Endothelial cell of umbilical vein (primary cell): ENCODE results near the gene SYDE1. TPM values are rescaled to one million over a fixed set of nuclear protein-coding genes. Genes with fewer than 3 reads are reported as not detected.

Experiments used
- BruUV-seq: library from RNA; stranded (reverse); fragments of 400-500 nt; replicated peaks from 2 replicates; lab custom pipeline; 2021; lab: Mats Ljungman, UMichigan
- CTCF ChIA-PET: fragments of 300-600, 350-600 bp; sonication (Branson Sonifier 250); formaldehyde crosslinking; loops from one replicate; lab custom pipeline; 2021; ENCODE audit warnings: antibody characterized with exemption, inconsistent platforms; lab: Charles Lee
- POLR2A ChIA-PET: fragments of 300-600, 350-600 bp; sonication (Branson Sonifier 250); formaldehyde crosslinking; loops from one replicate; lab custom pipeline; 2021; ENCODE audit warnings: antibody characterized with exemption, inconsistent platforms; lab: Charles Lee
- DNase-seq: peaks from one replicate; pipeline ENCODE4 v3.0.0-alpha.2; 2011; ENCODE audit warnings: low read depth, low spot score
- FAIRE-seq: peaks from 2 replicates; lab custom pipeline; 2011; peaks lifted over from hg19 to GRCh38; lab: Jason Lieb, UNC
- H2AFZ ChIP-seq: 2 replicates; pipeline ENCODE4 v1.6.0; 2012; ENCODE audit warnings: low read depth, low read length, control low read depth, inconsistent platforms
- H3K27ac ChIP-seq: 2 replicates; pipeline ENCODE4 v1.5.1; 2011; ENCODE audit warnings: low read depth, mild to moderate bottlenecking, control low read depth, low read length, moderate library complexity; ENCODE audit not compliant: insufficient read depth
- H3K27me3 ChIP-seq, 2 experiments: 2 replicates each; pipeline versions ENCODE4 v1.6.0 to v1.6.1; 2011; ENCODE audit warnings: low read length in 2 of 2, mixed read lengths in 1 of 2; ENCODE audit not compliant: control insufficient read depth in 2 of 2, insufficient read depth in 2 of 2
- H3K36me3 ChIP-seq, 2 experiments: 2 replicates in 1 of 2; 3 replicates in 1 of 2; pipeline ENCODE4 v1.5.1; 2011; ENCODE audit warnings: low read length in 2 of 2, mild to moderate bottlenecking in 1 of 2, moderate library complexity in 1 of 2; ENCODE audit not compliant: control insufficient read depth in 2 of 2, insufficient read depth in 2 of 2; ENCODE audit errors: extremely low read depth in 1 of 2
- H3K4me1 ChIP-seq: 3 replicates; pipeline ENCODE4 v1.5.1; 2011; ENCODE audit warnings: mild to moderate bottlenecking, low read length; ENCODE audit not compliant: control insufficient read depth, insufficient read depth; ENCODE audit errors: extremely low read depth
- H3K4me2 ChIP-seq: 2 replicates; pipeline ENCODE4 v1.6.1; 2011; ENCODE audit warnings: low read length, control low read depth, mixed read lengths; ENCODE audit not compliant: insufficient read depth
- H3K4me3 ChIP-seq, 3 experiments: fragments of 200-600 bp in 1 of 3; sonication (generic), shearing (Covaris generic) in 1 of 3; replicated peaks in 1 of 3; 2 replicates each; pipeline ENCODE4 v1.5.1; 2011 to 2016; ENCODE audit warnings: control low read depth in 3 of 3, low read length in 3 of 3, mild to moderate bottlenecking in 2 of 3, inconsistent platforms in 1 of 3, low read depth in 1 of 3, moderate library complexity in 1 of 3; ENCODE audit not compliant: insufficient read depth in 1 of 3
- H3K79me2 ChIP-seq: 2 replicates; pipeline ENCODE4 v1.6.0; 2012; ENCODE audit warnings: low read length, inconsistent platforms; ENCODE audit not compliant: control insufficient read depth, insufficient read depth
- H3K9ac ChIP-seq: replicated peaks from 2 replicates; pipeline ENCODE3; 2011; ENCODE audit warnings: low read length, control low read depth; ENCODE audit not compliant: insufficient read depth; ENCODE audit errors: extremely low read depth
- H3K9me1 ChIP-seq: replicated peaks from 3 replicates; pipeline ENCODE4 v1.6.0; 2011; ENCODE audit warnings: mild to moderate bottlenecking, low read length; ENCODE audit not compliant: control insufficient read depth, insufficient read depth; ENCODE audit errors: extremely low read depth
- H3K9me3 ChIP-seq: replicated peaks from 2 replicates; pipeline ENCODE4 v1.5.1; 2012; ENCODE audit warnings: low read length, inconsistent platforms; ENCODE audit not compliant: control insufficient read depth, insufficient read depth
- H4K20me1 ChIP-seq: replicated peaks from 2 replicates; pipeline ENCODE3; 2011; ENCODE audit warnings: mild to moderate bottlenecking, low read length; ENCODE audit not compliant: control insufficient read depth, insufficient read depth; ENCODE audit errors: extremely low read depth
- CTCF ChIP-seq, 2 donors: IDR thresholded peaks; 1 replicate in 1 of 2; 2 replicates in 1 of 2; pipeline ENCODE4 v1.5.1; 2011; ENCODE audit warnings: low read length in 2 of 2, mild to moderate bottlenecking in 2 of 2, moderate library complexity in 2 of 2, control low read depth in 1 of 2, inconsistent platforms in 1 of 2, low read depth in 1 of 2; ENCODE audit not compliant: insufficient read depth in 1 of 2; ENCODE audit errors: extremely low read depth in 1 of 2
- EZH2 ChIP-seq: IDR thresholded peaks from 2 replicates; pipeline ENCODE4 v1.6.1; 2012; ENCODE audit warnings: borderline replicate concordance, low read depth, mild to moderate bottlenecking, moderate library complexity, low read length, inconsistent platforms; ENCODE audit not compliant: severe bottlenecking
- FOS ChIP-seq: IDR thresholded peaks from 2 replicates; pipeline ENCODE4 v1.6.1; 2011; ENCODE audit warnings: mild to moderate bottlenecking, low read length, moderate library complexity, borderline replicate concordance; ENCODE audit not compliant: insufficient read depth
- GATA2 ChIP-seq: IDR thresholded peaks from 2 replicates; pipeline ENCODE4 v1.7.0; 2011; ENCODE audit warnings: low read depth, mild to moderate bottlenecking, moderate library complexity, mixed read lengths, low read length; ENCODE audit not compliant: insufficient read length, insufficient read depth
- JUN ChIP-seq: IDR thresholded peaks from 2 replicates; pipeline ENCODE4 v1.6.1; 2011; ENCODE audit warnings: borderline replicate concordance, low read depth; ENCODE audit not compliant: insufficient read length, insufficient read depth
- MAX ChIP-seq: IDR thresholded peaks from 2 replicates; pipeline ENCODE4 v1.6.1; 2011; ENCODE audit not compliant: insufficient read depth, insufficient read length
- MYC ChIP-seq: IDR thresholded peaks from one replicate; pipeline ENCODE4 v1.6.1; 2011; ENCODE audit warnings: mild to moderate bottlenecking, low read depth, low read length
- POLR2A ChIP-seq: IDR thresholded peaks from 2 replicates; pipeline ENCODE4 v1.6.1; 2012; ENCODE audit warnings: low read depth, mild to moderate bottlenecking, control low read depth, low read length
- POLR2AphosphoS5 ChIP-seq: IDR thresholded peaks from 2 replicates; pipeline ENCODE4 v1.6.1; 2012; ENCODE audit warnings: low read depth, mild to moderate bottlenecking, control low read depth, low read length, moderate library complexity; ENCODE audit not compliant: insufficient read depth
- dilution Hi-C: fragments of 300-500 bp; cut with MboI; formaldehyde crosslinking; loops from one replicate; pipeline ENCODE4 v1.15.0; 2019; ENCODE audit warnings: low sequenced_read_pairs; ENCODE audit not compliant: extremely low pct_ligation_motif_present
- intact Hi-C: fragments of 100-400 bp; cut with micrococcal nuclease; formaldehyde crosslinking; loops from one replicate; pipeline ENCODE4 v1.10.0; 2022
- polyA plus RNA-seq, 4 experiments: library from polyadenylated mRNA; depleted of rRNA in 3 of 4; stranded (reverse) in 3 of 4; unstranded in 1 of 4; fragments of >200 nt; gene quantifications; 2 replicates each; pipeline versions ENCODE4 v1.2.1 to v1.2.3, GENCODE V29; 2011 to 2012; ENCODE audit warnings: missing spikeins in 1 of 4
- total RNA-seq: library from RNA; stranded (reverse); gene quantifications from 2 replicates; pipeline ENCODE4 v1.2.3, GENCODE V29; 2021

Gene SYDE1
- total and polyA plus RNA-seq, 2 donors (not counting 3 experiments of a cell fraction or from before 2014, with no cell fraction given) = 33.1 to 35.3 TPM

- no peaks in the 10 kb centered on the region for H3K79me2 ChIP-seq
- dilution Hi-C loops (no loop called here), intact Hi-C loops (loop anchor here (2.0 kb wide), 1 partner anchor 464 kb away; no protein-coding TSS in a partner anchor)
- H3K9ac ChIP-seq = no peak overlapping the region
- H3K36me3 ChIP-seq = no peaks in the 10 kb centered on the region
- FAIRE-seq (no peak), DNase-seq (no peak)
- no peak overlapping the region for H3K4me3 ChIP-seq
- no peak overlapping the region for H2AFZ ChIP-seq
- no peak overlapping the region for H3K27ac ChIP-seq
- no TSS peak for BruUV-seq
- TF ChIP-seq EZH2 = no peak
- TF ChIP-seq MAX = no peak
- TF ChIP-seq POLR2AphosphoS5 = no peak
- no peak for TF ChIP-seq JUN
- no peak for TF ChIP-seq POLR2A
- no peak for TF ChIP-seq GATA2
- no peak for TF ChIP-seq FOS
- no peak for TF ChIP-seq MYC
- TF ChIP-seq CTCF (IDR thresholded peaks at IDR 0.05; ENCODE audit: extremely low read depth in 1 of 2, insufficient read depth in 1 of 2, low read depth in 1 of 2, low read length in 2 of 2) = no peak
- no peaks in the 10 kb centered on the region for H3K9me1 ChIP-seq
- no peaks in the 10 kb centered on the region for H3K27me3 ChIP-seq
- H4K20me1 ChIP-seq = no peaks in the 10 kb centered on the region
- POLR2A ChIA-PET = no interaction called here
- CTCF ChIA-PET = interaction anchor here (0.9 to 2.8 kb wide), 14 partner anchors 8 to 948 kb away, joined by 3 to 103 read pairs (median 12); partner anchors contain the start of genes AKAP8L and OR1I1
- H3K4me1 ChIP-seq = no peaks in the 10 kb centered on the region
- H3K9me3 ChIP-seq = no peaks in the 10 kb centered on the region
- H3K4me2 ChIP-seq = no peak overlapping the region
Observed at GRCh38 chr19:15093001-15093400, 14.2 kb upstream of the SYDE1 start.
